Activated CD8-positive, alpha-beta memory T cell treated with anti-CD3 and anti-CD28 coated beads for 4 hours (primary cell): ENCODE results near the gene PDIA6.

ENCODE experiments used
- DNase-seq, 2 donors: peaks; one replicate each; pipeline ENCODE4 v3.0.0-alpha.2; 2020; ENCODE audit warnings: low read depth in 2 of 2

Gene PDIA6

DNA sequence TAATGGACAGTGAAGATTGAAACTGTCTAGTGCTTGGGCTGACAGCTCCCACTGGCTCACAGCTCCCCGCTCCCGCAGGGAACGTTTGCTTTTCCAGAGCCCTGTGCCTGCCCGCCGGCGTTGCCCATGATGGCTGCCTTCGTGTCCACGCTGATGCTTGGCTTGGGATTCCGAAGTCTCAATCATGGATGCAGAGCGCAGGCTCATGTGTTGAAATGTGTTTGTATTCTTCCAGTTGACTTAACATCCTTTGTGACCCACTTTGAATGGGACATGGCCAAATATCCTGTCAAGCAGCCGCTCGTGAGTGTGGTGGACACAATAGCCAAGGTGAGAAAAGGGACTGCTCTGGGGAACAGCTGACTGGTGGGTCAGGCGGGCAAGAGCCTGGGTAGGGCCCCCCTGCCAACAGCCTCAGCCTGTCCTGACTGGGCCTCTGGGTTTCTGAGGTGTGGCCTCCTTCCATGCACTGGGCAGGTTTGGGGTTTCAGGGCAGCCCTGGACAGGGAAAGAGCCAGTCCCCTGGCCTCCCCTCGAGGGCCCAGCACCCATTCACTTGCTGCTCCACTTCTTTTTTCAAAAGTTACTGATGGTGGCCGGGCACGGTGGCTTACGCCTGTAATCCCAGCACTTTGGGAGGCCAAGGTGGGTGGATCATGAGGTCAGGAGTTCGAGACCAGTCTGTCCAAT, 48.3 kb downstream of the PDIA6 start:
- DNase-seq = no peak

DNA sequence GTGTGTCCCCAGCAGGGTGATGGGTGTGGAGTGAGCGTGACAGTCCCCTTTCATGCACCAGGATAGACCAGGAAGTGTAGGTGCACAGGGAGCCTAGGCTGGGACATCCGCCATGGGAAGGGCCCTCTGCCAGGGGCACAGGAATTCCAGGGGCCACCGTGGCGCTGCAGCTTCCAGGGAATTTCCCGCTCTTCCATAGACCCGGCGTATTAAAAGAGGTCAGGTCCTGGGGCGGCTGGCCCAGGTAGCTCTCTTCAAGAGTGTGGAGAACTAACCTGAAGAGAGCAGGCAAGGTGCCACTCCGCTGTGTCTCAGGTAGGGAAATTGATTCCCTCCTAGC, 49.2 kb downstream of the PDIA6 start:
- no peak for DNase-seq

DNA sequence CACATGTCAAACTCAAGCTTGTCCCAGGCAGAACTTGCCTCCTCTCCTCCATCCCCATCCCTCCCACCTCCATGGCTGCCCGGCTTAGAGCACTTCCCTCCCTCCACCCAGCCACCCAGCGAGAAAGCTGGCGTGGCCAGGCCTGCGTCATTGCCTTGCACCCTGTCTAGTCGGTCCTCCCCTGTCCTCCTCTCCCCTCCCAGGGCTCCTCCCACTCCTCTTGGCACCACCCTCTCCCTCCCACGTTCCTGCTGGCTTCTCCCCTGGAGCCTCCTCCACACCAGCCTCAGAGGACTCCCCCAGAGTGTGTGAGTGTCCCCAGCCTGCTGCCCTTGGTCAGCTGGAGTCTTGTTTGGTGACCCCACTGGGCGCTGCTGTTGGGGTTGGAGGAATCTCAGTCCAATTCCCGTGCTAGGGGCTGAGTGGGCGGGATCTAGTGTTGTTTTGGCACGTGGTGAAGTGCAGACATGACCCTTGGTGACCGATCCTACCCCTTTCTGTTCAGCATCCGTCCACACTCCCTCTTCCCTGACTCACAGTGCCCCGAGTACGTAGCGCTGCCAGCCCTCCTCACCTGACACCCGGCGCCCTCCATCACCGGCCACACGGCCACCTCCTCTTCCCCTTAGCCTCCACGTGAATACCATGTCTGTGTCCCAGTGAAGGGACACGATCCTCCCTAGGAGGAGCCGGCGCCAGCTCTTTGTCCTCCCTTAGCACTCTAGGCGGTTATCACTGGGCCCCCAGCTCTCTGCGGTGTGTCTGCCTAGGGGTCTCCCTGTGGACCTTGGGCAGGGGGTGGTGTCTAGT, 49.7 kb downstream of the PDIA6 start:
- no peak for DNase-seq

DNA sequence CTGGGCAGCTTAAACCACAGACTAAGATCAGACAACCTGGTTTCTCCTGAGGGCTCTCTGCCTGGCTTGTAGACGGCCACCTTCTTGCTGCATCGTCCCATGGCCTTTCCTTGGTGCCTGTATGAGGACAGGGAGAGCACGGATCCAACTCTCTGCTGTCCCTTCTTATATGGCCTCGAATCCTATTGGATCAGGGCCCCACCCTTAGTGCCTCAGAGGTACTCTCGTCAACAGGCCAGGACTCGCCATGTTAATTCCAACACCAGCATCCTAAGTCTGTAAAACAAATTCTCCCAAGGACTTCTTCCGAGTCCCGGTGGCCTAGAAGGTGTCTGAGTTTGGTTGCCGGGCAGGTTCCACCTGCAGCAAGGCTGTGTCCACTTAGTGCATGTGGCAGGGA, 51.0 kb downstream of the PDIA6 start:
- no peak for DNase-seq

DNA sequence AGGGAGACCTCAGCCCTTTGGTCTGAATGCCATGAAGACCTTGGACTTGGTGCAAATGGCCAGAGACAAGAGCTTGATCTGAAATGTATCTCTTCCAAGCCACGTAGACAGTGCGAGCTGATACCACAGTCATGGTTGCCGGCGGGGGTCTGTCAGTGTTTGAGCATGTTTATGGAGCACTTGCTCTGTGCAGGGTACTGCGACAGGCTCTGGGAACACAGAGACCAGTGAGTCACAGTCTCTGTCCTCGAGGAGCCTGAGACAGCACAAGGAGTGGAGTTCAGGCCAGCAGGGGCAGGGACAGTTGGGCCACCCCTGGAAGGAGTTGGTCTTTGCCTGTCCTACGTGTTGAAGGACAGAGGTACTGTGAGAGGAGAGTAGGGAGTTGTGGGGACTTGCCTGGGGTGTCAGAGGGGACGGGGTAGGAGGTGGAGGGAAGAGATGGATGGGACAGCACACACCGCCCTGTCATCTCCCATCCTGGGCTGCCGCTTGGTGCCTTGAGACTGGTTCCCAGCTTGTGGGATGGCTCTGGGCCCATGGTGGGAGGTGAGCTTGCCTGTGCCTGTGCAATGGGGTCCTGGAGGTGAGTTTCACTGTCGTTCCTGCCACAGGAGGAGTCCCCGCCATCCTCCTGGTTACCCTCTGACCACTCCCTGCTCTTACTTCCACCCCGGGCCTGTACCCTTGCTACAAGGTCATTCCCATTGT, 51.6 kb downstream of the PDIA6 start:
- no peak for DNase-seq

DNA sequence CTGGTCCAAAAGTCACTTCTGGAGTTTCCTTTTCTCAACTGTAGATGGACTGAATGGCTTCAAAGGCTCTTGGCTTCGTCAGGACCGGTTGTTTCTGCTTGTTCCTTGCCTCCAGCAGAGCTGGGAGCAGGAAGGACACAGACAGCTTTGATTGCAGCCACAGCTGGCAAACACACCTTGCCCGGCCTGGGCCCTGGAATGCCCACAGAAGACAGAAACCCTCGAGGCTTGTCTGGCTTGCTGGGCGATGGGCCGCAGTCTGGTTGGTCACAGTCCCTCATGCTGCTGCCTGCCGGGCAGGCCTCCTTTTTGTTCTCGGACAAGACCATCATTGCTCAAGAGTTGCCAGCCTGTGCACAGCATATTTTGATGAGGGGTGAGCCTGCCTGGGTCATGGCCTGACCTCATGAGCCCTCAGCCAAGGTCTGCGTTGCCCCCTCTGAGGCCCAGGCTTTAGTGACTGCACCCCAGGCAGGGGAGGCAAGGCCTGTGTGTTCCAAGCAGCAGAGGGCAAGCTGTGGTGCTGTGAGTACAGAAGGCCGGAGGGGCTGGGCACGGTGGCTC, 53.4 kb downstream of the PDIA6 start:
- DNase-seq = no peak

DNA sequence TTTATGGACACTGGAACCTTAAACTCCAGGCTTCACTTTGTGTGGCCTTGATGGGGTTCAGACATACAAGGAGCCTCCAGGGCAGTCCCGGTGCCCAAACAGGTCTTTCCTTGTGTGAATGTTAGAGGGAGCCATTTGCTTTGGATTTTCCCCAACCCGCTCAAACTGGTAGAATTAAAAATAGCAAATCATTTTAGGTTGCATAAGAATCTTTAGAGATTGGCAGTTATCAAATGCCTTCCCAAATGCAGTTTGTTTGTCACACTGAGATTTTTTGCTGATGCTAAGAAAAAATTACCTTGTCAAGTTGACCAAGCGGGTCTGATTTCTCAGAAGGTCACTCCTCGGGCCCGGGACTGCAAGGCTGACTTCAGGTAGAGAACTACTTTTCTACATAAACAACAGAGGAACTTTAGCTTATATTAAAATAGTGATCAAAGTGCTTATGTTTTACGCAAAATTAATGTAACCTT, 54.7 kb downstream of the PDIA6 start:
- no peak for DNase-seq

DNA sequence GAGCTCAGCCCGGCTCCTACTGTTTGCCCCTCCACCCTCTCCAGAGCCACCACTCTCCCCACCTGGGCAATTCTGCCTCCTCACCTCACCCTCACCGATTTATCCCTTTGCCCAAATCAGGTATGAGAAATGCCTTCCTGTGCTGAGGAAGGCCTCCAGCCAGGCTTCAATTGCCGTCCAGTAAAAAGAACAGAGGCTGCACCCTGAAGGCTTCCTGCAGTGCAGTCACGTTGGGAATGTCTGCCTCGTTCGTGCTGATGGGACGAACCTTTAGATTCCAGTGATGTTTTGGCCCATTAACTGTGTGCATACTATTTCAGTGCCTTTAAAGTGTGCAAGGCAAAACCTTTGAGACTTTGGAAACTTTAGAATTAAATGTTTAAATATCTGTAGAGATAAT, 57.0 kb downstream of the PDIA6 start:
- DNase-seq = no peak

DNA sequence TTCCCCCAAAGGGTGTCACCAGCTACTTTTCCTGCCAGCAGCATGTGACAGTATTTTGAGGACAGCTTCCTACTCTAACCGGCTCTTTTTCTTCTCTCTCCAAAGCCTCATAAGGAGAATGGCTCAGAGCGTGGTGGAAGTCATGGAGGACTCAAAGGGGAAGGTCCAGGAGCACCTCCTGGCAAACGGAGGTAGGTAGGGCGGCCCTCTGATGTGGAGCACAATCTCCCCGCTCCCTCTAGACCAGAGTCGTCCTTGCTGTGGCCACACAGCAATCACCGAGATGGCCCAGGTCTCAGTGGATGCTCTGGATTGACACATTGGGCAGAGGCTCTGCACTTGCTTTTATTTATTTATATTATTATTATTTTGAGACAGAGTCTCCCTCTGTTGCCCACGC, 58.7 kb downstream of the PDIA6 start:
- no peak for DNase-seq

DNA sequence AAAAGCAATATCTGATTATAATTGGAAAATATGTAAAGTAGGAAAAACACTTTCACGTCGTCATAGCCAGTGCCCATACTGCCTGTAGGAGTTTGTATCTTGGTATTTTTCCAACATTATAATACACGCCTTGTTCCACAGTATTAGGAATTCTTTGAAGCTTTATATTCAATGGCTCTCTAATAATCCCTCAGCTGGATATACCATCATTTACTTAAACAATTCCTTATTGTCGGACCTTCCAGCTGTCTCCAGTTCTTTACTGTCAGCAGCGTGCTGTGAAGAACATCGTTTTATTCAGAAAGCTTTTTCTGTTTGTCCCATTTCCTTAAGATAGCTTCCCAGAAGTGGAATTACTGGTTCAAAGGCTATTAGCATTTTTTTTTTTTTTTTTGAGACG, 59.4 kb downstream of the PDIA6 start:
- no peak for DNase-seq

DNA sequence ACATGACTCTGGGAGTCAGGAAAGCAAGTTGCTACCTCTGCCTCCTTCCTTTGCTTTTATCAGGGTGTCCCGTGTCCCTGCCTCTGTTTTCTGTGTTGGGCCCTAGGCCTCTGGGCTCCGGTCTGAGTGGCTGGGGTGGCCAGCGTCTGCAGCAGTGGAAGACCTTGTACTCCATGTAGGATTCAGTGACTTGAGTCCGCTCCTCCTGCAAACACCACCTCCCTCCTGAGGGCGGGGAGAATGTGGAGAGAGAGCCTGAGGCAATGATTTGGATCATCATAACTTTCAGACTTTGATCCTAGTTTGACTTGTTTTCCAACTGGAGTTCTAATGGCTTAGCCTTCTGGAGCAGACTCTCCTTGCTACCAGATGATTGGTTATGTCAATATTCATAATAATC, 60.3 kb downstream of the PDIA6 start:
- no peak for DNase-seq

DNA sequence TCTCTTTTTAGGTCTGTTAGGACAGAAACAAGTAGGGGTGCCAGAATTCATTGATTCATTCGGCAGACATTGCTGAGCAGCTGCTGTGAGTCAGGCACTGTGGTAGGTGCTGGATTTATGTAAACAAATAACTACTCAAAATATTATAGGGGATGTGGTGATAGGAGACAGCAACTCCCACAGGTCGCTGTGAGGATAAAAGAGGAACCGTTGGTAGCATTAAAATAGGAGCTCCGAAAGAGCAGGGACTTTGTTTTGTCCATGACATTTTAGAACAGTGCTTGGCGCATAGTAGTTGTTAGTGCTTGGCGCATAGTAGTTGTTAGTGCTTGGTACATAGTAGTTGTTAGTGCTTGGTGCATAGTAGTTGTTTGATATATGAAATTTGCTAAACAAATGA, 62.0 kb downstream of the PDIA6 start:
- no peak for DNase-seq

DNA sequence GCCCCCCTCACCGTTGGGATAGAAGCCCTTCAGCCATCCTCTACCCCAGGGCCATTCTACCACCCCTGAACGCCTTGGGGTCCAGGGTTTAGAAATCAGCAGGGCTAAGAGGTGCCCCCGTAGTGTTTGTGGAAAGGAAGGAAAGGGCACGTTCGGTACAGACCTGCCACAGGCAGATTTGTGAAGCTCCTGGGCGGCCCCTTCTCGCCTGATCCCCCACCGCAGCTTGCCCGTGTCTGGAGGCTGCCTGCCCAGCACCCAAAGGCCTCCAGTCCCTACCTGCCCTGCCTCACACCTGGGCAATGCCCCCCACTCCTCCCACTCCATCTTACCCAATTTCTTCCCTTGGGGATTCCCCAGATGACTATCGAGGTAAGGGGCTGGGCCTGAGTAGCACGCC, 69.9 kb downstream of the PDIA6 start:
- DNase-seq = no peak

DNA sequence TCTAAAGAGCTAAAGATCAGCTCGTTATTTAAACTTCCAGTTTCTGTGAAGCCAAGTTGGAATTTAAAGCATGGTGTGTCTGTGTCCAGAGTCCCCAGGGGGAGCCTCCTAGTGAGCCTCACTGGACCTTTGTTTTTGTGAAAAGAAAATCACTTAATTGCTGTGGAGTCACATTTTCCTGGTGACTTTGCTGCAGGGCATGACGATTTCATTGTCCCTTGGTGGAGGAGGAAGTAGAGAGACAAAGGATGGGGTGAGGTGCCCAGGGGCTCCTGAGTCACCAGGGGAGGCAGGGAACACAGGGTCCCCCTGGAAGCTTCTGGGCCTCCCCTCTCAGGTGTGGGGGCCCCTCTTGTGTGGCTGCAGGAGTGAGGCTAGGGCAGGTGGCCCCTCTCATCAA, 71.4 kb downstream of the PDIA6 start:
- DNase-seq = no peak

DNA sequence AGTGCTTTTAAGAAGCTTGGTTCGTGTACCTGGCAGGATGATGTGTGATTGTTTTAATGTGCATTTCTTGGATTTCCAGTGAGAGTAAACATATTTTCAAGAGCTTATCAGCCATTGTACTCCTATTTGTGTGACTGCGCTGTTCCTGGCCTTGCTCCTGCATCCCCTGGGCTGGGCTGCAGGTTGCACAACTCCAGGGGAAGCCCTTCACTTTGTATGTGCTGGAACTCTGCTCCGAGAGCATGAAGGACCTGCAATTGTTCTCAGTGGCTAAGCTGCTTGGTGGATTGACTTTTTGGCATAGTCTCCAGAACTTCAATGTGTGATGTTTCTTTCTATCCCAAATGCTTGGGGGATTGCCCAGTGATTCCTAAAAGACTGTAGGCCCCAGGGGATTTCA, 72.4 kb downstream of the PDIA6 start:
- no peak for DNase-seq

DNA sequence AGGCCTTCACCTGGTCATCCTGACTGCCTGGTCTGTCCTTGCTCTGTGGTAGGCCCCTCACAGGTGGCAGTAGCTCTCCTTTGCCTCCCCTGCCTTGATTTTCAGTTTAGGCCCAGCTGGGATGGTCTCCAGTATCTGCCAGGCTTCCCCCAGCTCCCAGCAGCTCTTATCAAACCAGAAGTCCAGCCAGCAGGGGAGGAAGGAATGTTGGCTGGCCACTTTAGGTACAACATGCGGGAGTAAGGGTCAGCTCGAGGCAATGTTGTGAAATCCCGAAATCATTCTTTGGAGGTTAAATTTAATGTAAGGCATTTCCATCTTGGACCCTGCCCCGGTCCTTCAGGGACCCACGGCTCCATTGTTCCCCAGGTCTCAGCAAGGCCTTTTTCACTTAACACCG, 74.4 kb downstream of the PDIA6 start:
- DNase-seq = no peak

DNA sequence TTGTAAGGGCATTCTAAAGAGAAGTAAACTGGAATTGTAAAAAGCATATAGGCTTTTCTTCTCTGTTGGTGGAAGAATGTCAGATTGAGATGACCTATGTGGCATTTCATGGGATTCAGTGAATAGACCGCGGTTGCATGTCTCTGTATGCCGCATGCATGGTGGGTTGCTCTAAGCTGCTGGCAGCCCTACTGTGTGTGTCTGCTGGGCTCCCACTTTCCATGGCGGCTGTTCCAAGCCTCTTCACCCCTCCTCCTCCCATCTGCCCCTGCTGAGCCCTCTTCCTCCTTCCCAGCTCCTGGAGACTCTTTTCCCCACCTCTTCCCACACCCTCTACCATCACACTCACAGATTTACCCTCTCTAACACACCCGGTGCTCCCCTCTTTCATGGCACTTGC, 78.6 kb downstream of the PDIA6 start:
- DNase-seq = no peak

DNA sequence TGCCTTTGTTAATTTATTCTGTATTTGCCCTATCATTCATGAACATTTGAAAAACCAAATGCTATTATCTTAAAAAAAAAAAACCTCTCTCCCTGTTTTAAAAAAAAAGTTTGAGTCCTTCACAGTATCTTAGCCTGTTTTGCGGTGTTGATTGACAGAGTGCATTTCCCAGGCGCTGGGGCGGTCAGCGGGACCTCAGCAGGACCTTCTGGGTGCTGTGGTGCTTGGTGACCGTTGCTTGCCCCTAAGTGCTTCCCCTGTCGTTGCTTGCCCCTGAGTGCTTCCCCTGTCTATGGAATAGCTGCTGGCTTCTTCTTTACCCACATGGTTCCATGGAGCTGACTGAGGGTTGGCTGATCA, 79.0 kb downstream of the PDIA6 start:
- DNase-seq = no peak
